ENCODE measurements around the gene NAA40. TPM values are rescaled to one million over a fixed set of nuclear protein-coding genes. Genes with fewer than 3 reads are reported as not detected.
A peak's percentile ranks its signal among the peaks of the same experiment; 100 is the strongest.

Gene NAA40
- polyA plus RNA-seq, 1 donor from 2014 or later: 66.7 TPM

GRCh38 chr11:63907808-63908530 is 30.8 kb upstream of the NAA40 start:
- H3K9ac ChIP-seq (ENCODE audit: low read length): no peak overlapping the region
- no peaks in the 10 kb centered on the region for H3F3A ChIP-seq (ENCODE audit: insufficient read depth, low read length, poor library complexity, severe bottlenecking)
- H3K27ac ChIP-seq (ENCODE audit: low read length): no peak overlapping the region
- H3K4me3 ChIP-seq (ENCODE audit: low read length): no peak overlapping the region
- TF ChIP-seq SMC3 (conservative IDR thresholded peaks at IDR 0.05; ENCODE audit: poor library complexity) (no peak), POLR2AphosphoS5 (IDR thresholded peaks at IDR 0.05) (peak; percentile 7)
- H4K20me1 ChIP-seq (ENCODE audit: insufficient read depth): no peaks in the 10 kb centered on the region
- peaks cover 6% of the 10 kb centered on the region for H3K79me2 ChIP-seq (replicated peaks; ENCODE audit: insufficient read depth, low read length)
- H3K27me3 ChIP-seq (ENCODE audit: insufficient read depth, low read depth, low read length): no peaks in the 10 kb centered on the region
- H3K9me3 ChIP-seq (ENCODE audit: low read length): no peaks in the 10 kb centered on the region
- H3K36me3 ChIP-seq (ENCODE audit: insufficient read depth, low read length): no peaks in the 10 kb centered on the region
- H3K9me2 ChIP-seq (ENCODE audit: insufficient read depth, low read length): no peaks in the 10 kb centered on the region
- H2AFZ ChIP-seq (ENCODE audit: low read depth, low read length): no peak overlapping the region
- H3K4me2 ChIP-seq (ENCODE audit: low read length): no peak overlapping the region

GRCh38 chr11:63908631-63909401 is 30.0 kb upstream of the NAA40 start:
- Histone ChIP-seq H3K36me3 (ENCODE audit: insufficient read depth, low read length) (peaks cover under 1% of the 10 kb centered on the region), H3F3A (ENCODE audit: insufficient read depth, low read length, poor library complexity, severe bottlenecking) (no peaks in the 10 kb centered on the region), H3K9me2 (ENCODE audit: insufficient read depth, low read length) (no peaks in the 10 kb centered on the region), H3K27me3 (ENCODE audit: insufficient read depth, low read depth, low read length) (no peaks in the 10 kb centered on the region), H3K4me2 (ENCODE audit: low read length) (no peak overlapping the region), H3K4me3 (ENCODE audit: low read length) (no peak overlapping the region), H3K9me3 (ENCODE audit: low read length) (no peaks in the 10 kb centered on the region), H2AFZ (ENCODE audit: low read depth, low read length) (no peak overlapping the region), H3K27ac (ENCODE audit: low read length) (no peak overlapping the region), H4K20me1 (ENCODE audit: insufficient read depth) (no peaks in the 10 kb centered on the region), H3K79me2 (replicated peaks; ENCODE audit: insufficient read depth, low read length) (peaks cover 6% of the 10 kb centered on the region), H3K9ac (ENCODE audit: low read length) (no peak overlapping the region)
- TF ChIP-seq EP300 (conservative IDR thresholded peaks at IDR 0.05; ENCODE audit: poor library complexity, severe bottlenecking): no peak
- TF ChIP-seq SMC3 (conservative IDR thresholded peaks at IDR 0.05; ENCODE audit: poor library complexity): no peak
- TF ChIP-seq RAD21 (conservative IDR thresholded peaks at IDR 0.05): no peak
- no peak for TF ChIP-seq MXI1 (conservative IDR thresholded peaks at IDR 0.05; ENCODE audit: poor library complexity, severe bottlenecking)
- no peak for TF ChIP-seq TAF1 (IDR thresholded peaks at IDR 0.05; ENCODE audit: low read depth)
- TF ChIP-seq REST (IDR thresholded peaks at IDR 0.05; ENCODE audit: borderline replicate concordance): no peak
- TF ChIP-seq CTCF (IDR thresholded peaks at IDR 0.05; ENCODE audit: poor library complexity, severe bottlenecking): no peak
- no peak for TF ChIP-seq EZH2 (IDR thresholded peaks at IDR 0.05; ENCODE audit: borderline replicate concordance, insufficient read depth, low read length, poor library complexity, severe bottlenecking)
- TF ChIP-seq POLR2AphosphoS5 (IDR thresholded peaks at IDR 0.05): no peak
